Measurements from ENCODE around the gene PSMB7.

GRCh38 chr9:124439686-124440243 is 24.5 kb upstream of the PSMB7 start:
- TF ChIP-seq CTCF (IDR thresholded peaks at IDR 0.05) (no peak), POLR2A (IDR thresholded peaks at IDR 0.05) (no peak)
